Hepatocyte (in vitro differentiated cells): Measurements from ENCODE around the gene CCPG1.

Source experiments
- CTCF ChIP-seq: fragments of 200-600 bp; sonication (generic); IDR thresholded peaks from 2 replicates; pipeline ENCODE4 v1.5.1; 2016; ENCODE audit warnings: antibody characterized with exemption, mild to moderate bottlenecking; ENCODE audit not compliant: poor library complexity
- EZH2 ChIP-seq: fragments of 200-600 bp; sonication (generic); IDR thresholded peaks from 2 replicates; pipeline ENCODE4 v1.6.1; 2016; ENCODE audit warnings: antibody characterized with exemption, mild to moderate bottlenecking, borderline replicate concordance

DNA sequence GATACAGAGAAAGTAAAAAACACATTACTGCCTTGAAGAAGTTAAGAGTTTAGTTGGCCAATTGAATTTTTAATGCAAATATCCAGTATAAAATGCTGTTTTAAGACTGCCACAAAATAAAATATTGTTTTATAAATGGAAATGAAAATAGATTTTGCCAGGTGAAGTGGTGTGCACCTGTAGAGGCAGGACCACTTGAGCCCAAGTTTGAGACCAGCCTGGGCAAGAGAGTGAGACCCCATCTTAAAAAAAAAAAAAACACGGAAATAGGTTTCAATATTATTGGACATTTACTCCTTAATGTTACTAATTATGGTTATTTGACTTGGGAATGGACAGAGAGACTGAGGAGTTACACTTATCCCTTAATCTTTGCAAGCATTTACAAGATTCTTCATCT, 87.2 kb downstream of the CCPG1 start:
- TF ChIP-seq CTCF = no peak
- TF ChIP-seq EZH2 = no peak
